Panc1 (cell line): ENCODE data around the gene FAM169A.

Experiments
- POLR2AphosphoS5 ChIP-seq: IDR thresholded peaks from 2 replicates; pipeline ENCODE4 v1.6.1; 2012; ENCODE audit warnings: mild to moderate bottlenecking, low read depth, low read length, moderate library complexity
- SIN3A ChIP-seq: IDR thresholded peaks from 2 replicates; pipeline ENCODE4 v1.6.1; 2012; ENCODE audit warnings: low read depth, mild to moderate bottlenecking, low read length, moderate library complexity, borderline replicate concordance; ENCODE audit not compliant: insufficient read depth
- TCF7L2 ChIP-seq: IDR thresholded peaks from 2 replicates; pipeline ENCODE4 v1.6.1; 2011; ENCODE audit warnings: mild to moderate bottlenecking, low read depth, low read length, inconsistent platforms
- TF ChIP-seq, protein P1 (sequence below): fragments of 450-650 bp; IDR thresholded peaks from 2 replicates; pipeline ENCODE4 v1.5.1; 2017; ENCODE audit warnings: mild to moderate bottlenecking
- TF ChIP-seq, protein P2 (sequence below), 2 experiments: IDR thresholded peaks; 2 replicates each; pipeline ENCODE4 v1.6.1; 2011 to 2012; ENCODE audit warnings: low read depth in 2 of 2, control low read depth in 1 of 2, low read length in 1 of 2, mild to moderate bottlenecking in 1 of 2, moderate library complexity in 1 of 2; ENCODE audit not compliant: insufficient read depth in 1 of 2

DNA sequence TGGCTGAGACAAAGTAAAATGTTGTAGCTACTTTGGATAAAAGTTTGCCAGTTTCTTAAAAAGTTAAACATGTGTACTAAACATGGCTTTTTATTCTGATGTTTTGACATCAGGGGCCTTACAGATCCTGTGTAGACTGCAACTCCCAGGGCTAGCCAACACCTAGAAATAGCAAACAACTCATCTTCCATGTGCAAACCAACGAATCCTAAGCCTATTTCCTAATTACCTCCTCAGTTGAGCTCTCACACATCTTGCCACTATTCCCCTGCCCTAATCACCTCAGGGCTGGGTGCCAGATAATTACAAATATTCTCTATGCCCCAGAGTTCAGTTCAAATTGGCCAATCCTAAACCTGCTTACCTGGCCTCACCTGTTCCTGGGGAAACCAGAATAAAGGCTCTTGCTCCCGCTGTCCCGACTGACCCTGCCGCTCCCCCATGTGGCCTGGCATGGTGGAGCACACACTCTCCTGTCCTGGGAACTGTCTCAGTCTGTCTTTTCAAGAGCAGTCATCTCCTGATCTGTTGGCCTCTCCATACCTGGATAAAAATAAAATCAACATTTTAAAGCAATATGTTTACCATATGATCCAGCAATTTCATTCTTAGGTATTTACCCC, 37.1 kb upstream of the FAM169A start:
- TF ChIP-seq, protein P1, sequence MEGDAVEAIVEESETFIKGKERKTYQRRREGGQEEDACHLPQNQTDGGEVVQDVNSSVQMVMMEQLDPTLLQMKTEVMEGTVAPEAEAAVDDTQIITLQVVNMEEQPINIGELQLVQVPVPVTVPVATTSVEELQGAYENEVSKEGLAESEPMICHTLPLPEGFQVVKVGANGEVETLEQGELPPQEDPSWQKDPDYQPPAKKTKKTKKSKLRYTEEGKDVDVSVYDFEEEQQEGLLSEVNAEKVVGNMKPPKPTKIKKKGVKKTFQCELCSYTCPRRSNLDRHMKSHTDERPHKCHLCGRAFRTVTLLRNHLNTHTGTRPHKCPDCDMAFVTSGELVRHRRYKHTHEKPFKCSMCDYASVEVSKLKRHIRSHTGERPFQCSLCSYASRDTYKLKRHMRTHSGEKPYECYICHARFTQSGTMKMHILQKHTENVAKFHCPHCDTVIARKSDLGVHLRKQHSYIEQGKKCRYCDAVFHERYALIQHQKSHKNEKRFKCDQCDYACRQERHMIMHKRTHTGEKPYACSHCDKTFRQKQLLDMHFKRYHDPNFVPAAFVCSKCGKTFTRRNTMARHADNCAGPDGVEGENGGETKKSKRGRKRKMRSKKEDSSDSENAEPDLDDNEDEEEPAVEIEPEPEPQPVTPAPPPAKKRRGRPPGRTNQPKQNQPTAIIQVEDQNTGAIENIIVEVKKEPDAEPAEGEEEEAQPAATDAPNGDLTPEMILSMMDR: peak; percentile 84
- TF ChIP-seq POLR2AphosphoS5 (no peak), SIN3A (no peak), TCF7L2 (no peak)
- TF ChIP-seq, protein P2, sequence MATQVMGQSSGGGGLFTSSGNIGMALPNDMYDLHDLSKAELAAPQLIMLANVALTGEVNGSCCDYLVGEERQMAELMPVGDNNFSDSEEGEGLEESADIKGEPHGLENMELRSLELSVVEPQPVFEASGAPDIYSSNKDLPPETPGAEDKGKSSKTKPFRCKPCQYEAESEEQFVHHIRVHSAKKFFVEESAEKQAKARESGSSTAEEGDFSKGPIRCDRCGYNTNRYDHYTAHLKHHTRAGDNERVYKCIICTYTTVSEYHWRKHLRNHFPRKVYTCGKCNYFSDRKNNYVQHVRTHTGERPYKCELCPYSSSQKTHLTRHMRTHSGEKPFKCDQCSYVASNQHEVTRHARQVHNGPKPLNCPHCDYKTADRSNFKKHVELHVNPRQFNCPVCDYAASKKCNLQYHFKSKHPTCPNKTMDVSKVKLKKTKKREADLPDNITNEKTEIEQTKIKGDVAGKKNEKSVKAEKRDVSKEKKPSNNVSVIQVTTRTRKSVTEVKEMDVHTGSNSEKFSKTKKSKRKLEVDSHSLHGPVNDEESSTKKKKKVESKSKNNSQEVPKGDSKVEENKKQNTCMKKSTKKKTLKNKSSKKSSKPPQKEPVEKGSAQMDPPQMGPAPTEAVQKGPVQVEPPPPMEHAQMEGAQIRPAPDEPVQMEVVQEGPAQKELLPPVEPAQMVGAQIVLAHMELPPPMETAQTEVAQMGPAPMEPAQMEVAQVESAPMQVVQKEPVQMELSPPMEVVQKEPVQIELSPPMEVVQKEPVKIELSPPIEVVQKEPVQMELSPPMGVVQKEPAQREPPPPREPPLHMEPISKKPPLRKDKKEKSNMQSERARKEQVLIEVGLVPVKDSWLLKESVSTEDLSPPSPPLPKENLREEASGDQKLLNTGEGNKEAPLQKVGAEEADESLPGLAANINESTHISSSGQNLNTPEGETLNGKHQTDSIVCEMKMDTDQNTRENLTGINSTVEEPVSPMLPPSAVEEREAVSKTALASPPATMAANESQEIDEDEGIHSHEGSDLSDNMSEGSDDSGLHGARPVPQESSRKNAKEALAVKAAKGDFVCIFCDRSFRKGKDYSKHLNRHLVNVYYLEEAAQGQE (IDR thresholded peaks at IDR 0.05; ENCODE audit: insufficient read depth in 1 of 2, low read depth in 2 of 2, low read length in 1 of 2): no peak
